ENCODE data around the gene ANO2.

GRCh38 chr12:5612556-5613410, 332.3 kb downstream of the ANO2 start:
- TF ChIP-seq CTCF (conservative IDR thresholded peaks at IDR 0.05; ENCODE audit: low read depth, low read length) (no peak), EZH2 (IDR thresholded peaks at IDR 0.05; ENCODE audit: low read length, unreplicated experiment) (no peak)
